Measurements from ENCODE around the gene IFT122.
A peak's percentile ranks its signal among the peaks of the same experiment; 100 is the strongest.

Gene IFT122

DNA sequence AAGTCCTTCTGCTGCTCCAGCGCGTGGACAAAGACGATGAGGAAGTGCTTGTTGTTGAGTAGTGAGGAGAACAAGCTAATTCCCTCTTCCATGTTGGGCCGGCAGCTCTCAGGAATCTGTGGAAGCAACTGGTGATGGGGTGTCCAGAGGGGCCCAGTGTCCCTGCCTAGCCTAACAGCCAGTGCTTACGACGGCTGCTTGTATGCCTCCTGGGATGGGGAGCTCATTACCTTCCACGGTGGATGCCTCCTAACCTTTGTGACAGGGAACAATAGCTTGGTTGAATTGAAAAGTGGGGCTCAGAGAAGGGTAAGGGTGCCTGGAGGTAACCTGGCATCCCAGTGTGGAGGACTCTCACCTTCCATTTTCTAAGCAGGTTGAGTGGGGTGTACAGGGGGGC lies 125.9 kb downstream of the IFT122 start:
- WGBS (ENCODE audit: extremely low coverage, insufficient coverage, insufficient read length) = no CpG with 5 or more reads among the region's 7 CpGs
- DNase-seq = no peak
- Histone ChIP-seq H3K18ac (ENCODE audit: low read length) (no peak overlapping the region), H4K12ac (ENCODE audit: low read depth, low read length) (no peak overlapping the region), H4K91ac (ENCODE audit: low read depth, low read length) (no peak overlapping the region), H2BK5ac (ENCODE audit: low read depth, low read length, poor library complexity) (no peak overlapping the region), H3K23ac (ENCODE audit: low read length) (no peak overlapping the region), H3K9me3 (ENCODE audit: insufficient read depth, low read depth, low read length) (no peaks in the 10 kb centered on the region), H2BK12ac (ENCODE audit: low read length) (no peak overlapping the region), H3K9ac (ENCODE audit: low read length) (no peak overlapping the region), H2AFZ (ENCODE audit: insufficient read depth, low read length, poor library complexity) (no peak overlapping the region), H3K4ac (ENCODE audit: low read depth, low read length) (no peak overlapping the region), H3K27me3 (ENCODE audit: insufficient read depth, low read length) (no peaks in the 10 kb centered on the region), H3K4me1 (ENCODE audit: control insufficient read depth in 1 of 2, insufficient read depth in 2 of 2, low read length in 2 of 2) (peaks cover 14 to 17% of the 10 kb centered on the region in 2 experiments), H3K4me3 (ENCODE audit: low read depth, low read length) (no peak overlapping the region), H3K4me2 (ENCODE audit: low read length) (no peak overlapping the region), H3K79me1 (ENCODE audit: low read length) (peaks cover 14% of the 10 kb centered on the region), H3K14ac (ENCODE audit: low read length) (no peak overlapping the region), H3K79me2 (ENCODE audit: control insufficient read depth, insufficient read depth, low read length, poor library complexity) (no peaks in the 10 kb centered on the region), H3K27ac (ENCODE audit: low read depth, low read length) (peak overlapping the region; percentile 40), H4K8ac (ENCODE audit: low read depth, low read length) (no peak overlapping the region), H2AK5ac (ENCODE audit: low read length) (no peak overlapping the region), H3K36me3 (ENCODE audit: control insufficient read depth in 1 of 2, insufficient read depth in 2 of 2, low read length in 2 of 2) (peaks cover 80 to 84% of the 10 kb centered on the region in 2 experiments), H2BK120ac (ENCODE audit: insufficient read depth, low read length, poor library complexity) (peak overlapping the region; percentile 24)

DNA sequence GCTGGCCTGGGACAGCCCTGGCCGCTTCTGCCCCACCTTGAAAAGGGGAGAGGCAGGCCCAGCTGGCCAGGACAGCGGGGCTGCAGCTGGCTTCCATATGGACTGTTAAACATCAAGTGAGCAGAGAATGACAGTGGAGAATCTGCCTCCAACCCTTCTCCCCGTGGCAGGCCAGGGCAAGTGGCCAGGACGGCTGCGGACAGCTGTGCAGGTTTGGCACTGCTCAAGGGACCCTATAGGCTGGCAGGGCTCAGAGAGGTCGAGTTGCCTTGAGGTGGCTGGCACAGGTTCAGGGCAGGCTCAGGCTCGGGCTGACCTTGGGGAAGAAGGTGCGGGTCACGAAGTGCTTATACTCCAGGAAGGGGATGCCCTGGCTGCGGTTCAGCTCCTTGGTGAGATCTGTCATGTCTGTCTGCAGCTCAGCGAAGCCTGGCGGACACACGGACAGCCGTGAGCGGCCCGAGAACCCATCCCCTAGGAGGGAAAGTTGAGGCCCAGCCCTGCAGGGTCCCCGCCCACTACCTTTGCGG lies 127.2 kb downstream of the IFT122 start:
- Histone ChIP-seq H4K8ac (ENCODE audit: low read depth, low read length) (peak overlapping the region; percentile 5), H3K23ac (ENCODE audit: low read length) (no peak overlapping the region), H2AFZ (ENCODE audit: insufficient read depth, low read length, poor library complexity) (no peak overlapping the region), H3K4ac (ENCODE audit: low read depth, low read length) (no peak overlapping the region), H3K27me3 (ENCODE audit: insufficient read depth, low read length) (no peaks in the 10 kb centered on the region), H3K79me2 (ENCODE audit: control insufficient read depth, insufficient read depth, low read length, poor library complexity) (no peaks in the 10 kb centered on the region), H4K12ac (ENCODE audit: low read depth, low read length) (no peak overlapping the region), H2BK5ac (ENCODE audit: low read depth, low read length, poor library complexity) (no peak overlapping the region), H3K27ac (ENCODE audit: low read depth, low read length) (no peak overlapping the region), H3K9ac (ENCODE audit: low read length) (no peak overlapping the region), H2AK5ac (ENCODE audit: low read length) (no peak overlapping the region), H3K79me1 (ENCODE audit: low read length) (peaks cover 12% of the 10 kb centered on the region), H3K4me2 (ENCODE audit: low read length) (no peak overlapping the region), H2BK120ac (ENCODE audit: insufficient read depth, low read length, poor library complexity) (no peak overlapping the region), H3K4me3 (ENCODE audit: low read depth, low read length) (no peak overlapping the region), H3K36me3 (ENCODE audit: control insufficient read depth in 1 of 2, insufficient read depth in 2 of 2, low read length in 2 of 2) (peaks cover 83 to 85% of the 10 kb centered on the region in 2 experiments), H2BK12ac (ENCODE audit: low read length) (no peak overlapping the region), H3K9me3 (ENCODE audit: insufficient read depth, low read depth, low read length) (no peaks in the 10 kb centered on the region), H3K4me1 (ENCODE audit: control insufficient read depth in 1 of 2, insufficient read depth in 2 of 2, low read length in 2 of 2) (peaks cover 12 to 14% of the 10 kb centered on the region in 2 experiments), H3K18ac (ENCODE audit: low read length) (peak overlapping the region; percentile 21), H3K14ac (ENCODE audit: low read length) (no peak overlapping the region), H4K91ac (ENCODE audit: low read depth, low read length) (peak overlapping the region; percentile 10)
- WGBS (ENCODE audit: extremely low coverage, insufficient coverage, insufficient read length) = no CpG with 5 or more reads among the region's 18 CpGs
- no peak for DNase-seq

DNA sequence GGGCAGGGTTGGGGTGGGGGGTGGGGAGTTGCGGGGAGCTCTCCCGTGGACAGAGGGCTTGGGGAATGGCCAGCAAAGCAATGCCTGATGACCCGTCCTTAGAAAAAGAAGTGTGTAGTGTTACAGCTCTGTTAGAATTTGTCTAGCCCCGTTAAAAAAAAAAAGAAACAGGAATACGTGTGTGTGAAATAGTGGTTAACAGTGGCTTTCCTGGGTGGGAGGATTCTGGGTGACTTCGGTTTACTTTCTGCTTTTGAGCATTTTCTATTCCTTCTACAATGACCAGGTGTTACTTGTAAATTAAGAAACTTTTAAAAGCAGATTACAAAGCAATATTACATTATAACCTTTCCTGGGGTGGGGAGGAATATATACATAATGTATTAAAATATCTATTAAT lies 127.9 kb downstream of the IFT122 start:
- no CpG with 5 or more reads among the region's 6 CpGs for WGBS (ENCODE audit: extremely low coverage, insufficient coverage, insufficient read length)
- no peak overlapping the region for H4K8ac ChIP-seq (ENCODE audit: low read depth, low read length)
- no peak for DNase-seq

DNA sequence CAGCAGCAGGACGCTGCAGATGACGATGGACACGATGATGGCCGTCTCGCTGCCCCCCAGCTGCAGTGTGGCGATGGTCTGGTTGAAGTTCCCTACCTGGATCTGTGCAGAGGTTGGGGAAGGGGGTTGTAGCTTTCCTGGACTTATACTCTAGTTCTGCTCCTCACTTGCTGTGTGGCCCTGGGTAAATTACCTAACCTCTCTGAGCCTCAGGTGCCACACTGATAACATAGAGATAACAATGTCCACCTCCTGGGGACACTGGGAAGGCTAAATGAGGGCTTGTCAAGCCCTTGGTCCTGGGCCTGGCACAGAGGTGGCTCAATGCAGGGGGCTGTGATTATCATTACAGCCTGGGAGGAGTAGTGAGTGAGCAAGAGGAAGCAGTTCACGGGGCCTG lies 129.8 kb downstream of the IFT122 start:
- Histone ChIP-seq H3K4me3 (ENCODE audit: low read depth, low read length) (no peak overlapping the region), H3K4me1 (ENCODE audit: control insufficient read depth in 1 of 2, insufficient read depth in 2 of 2, low read length in 2 of 2) (peaks cover 7 to 9% of the 10 kb centered on the region in 2 experiments), H3K23ac (ENCODE audit: low read length) (no peak overlapping the region), H3K18ac (ENCODE audit: low read length) (no peak overlapping the region), H3K9me3 (ENCODE audit: insufficient read depth, low read depth, low read length) (no peaks in the 10 kb centered on the region), H4K12ac (ENCODE audit: low read depth, low read length) (no peak overlapping the region), H4K91ac (ENCODE audit: low read depth, low read length) (peak overlapping the region; percentile 28), H2BK120ac (ENCODE audit: insufficient read depth, low read length, poor library complexity) (peak overlapping the region; percentile 3), H3K36me3 (ENCODE audit: control insufficient read depth in 1 of 2, insufficient read depth in 2 of 2, low read length in 2 of 2) (peaks cover 85 to 87% of the 10 kb centered on the region in 2 experiments), H2AFZ (ENCODE audit: insufficient read depth, low read length, poor library complexity) (no peak overlapping the region), H3K4ac (ENCODE audit: low read depth, low read length) (no peak overlapping the region), H4K8ac (ENCODE audit: low read depth, low read length) (no peak overlapping the region), H3K9ac (ENCODE audit: low read length) (no peak overlapping the region), H2BK5ac (ENCODE audit: low read depth, low read length, poor library complexity) (no peak overlapping the region), H3K27me3 (ENCODE audit: insufficient read depth, low read length) (no peaks in the 10 kb centered on the region), H3K4me2 (ENCODE audit: low read length) (no peak overlapping the region), H3K27ac (ENCODE audit: low read depth, low read length) (no peak overlapping the region), H3K79me1 (ENCODE audit: low read length) (peaks cover 10% of the 10 kb centered on the region), H2AK5ac (ENCODE audit: low read length) (no peak overlapping the region), H3K79me2 (ENCODE audit: control insufficient read depth, insufficient read depth, low read length, poor library complexity) (no peaks in the 10 kb centered on the region), H2BK12ac (ENCODE audit: low read length) (no peak overlapping the region), H3K14ac (ENCODE audit: low read length) (no peak overlapping the region)
- WGBS (ENCODE audit: extremely low coverage, insufficient coverage, insufficient read length) = no CpG with 5 or more reads among the region's 7 CpGs
- DNase-seq = no peak

More for the DNA sequence above, 127.9 kb downstream of the IFT122 start:
- no peak overlapping the region for H3K27ac ChIP-seq (ENCODE audit: low read depth, low read length)
- no peak overlapping the region for H2AFZ ChIP-seq (ENCODE audit: insufficient read depth, low read length, poor library complexity)
- no peak overlapping the region for H4K12ac ChIP-seq (ENCODE audit: low read depth, low read length)
- H3K23ac ChIP-seq (ENCODE audit: low read length) = no peak overlapping the region
- no peak overlapping the region for H2BK120ac ChIP-seq (ENCODE audit: insufficient read depth, low read length, poor library complexity)
- no peak overlapping the region for H4K91ac ChIP-seq (ENCODE audit: low read depth, low read length)
- peaks cover 14% of the 10 kb centered on the region for H3K79me1 ChIP-seq (ENCODE audit: low read length)
- peaks cover 83 to 86% of the 10 kb centered on the region in 2 experiments for H3K36me3 ChIP-seq (ENCODE audit: control insufficient read depth in 1 of 2, insufficient read depth in 2 of 2, low read length in 2 of 2)
- no peak overlapping the region for H3K18ac ChIP-seq (ENCODE audit: low read length)
- no peak overlapping the region for H2BK5ac ChIP-seq (ENCODE audit: low read depth, low read length, poor library complexity)
- no peaks in the 10 kb centered on the region for H3K27me3 ChIP-seq (ENCODE audit: insufficient read depth, low read length)
- H3K4ac ChIP-seq (ENCODE audit: low read depth, low read length) = no peak overlapping the region
- H3K4me3 ChIP-seq (ENCODE audit: low read depth, low read length) = no peak overlapping the region
- H3K14ac ChIP-seq (ENCODE audit: low read length) = no peak overlapping the region
- peaks cover 12 to 14% of the 10 kb centered on the region in 2 experiments for H3K4me1 ChIP-seq (ENCODE audit: control insufficient read depth in 1 of 2, insufficient read depth in 2 of 2, low read length in 2 of 2)
- H3K79me2 ChIP-seq (ENCODE audit: control insufficient read depth, insufficient read depth, low read length, poor library complexity) = no peaks in the 10 kb centered on the region
- no peak overlapping the region for H3K4me2 ChIP-seq (ENCODE audit: low read length)
- H2AK5ac ChIP-seq (ENCODE audit: low read length) = no peak overlapping the region
- H3K9me3 ChIP-seq (ENCODE audit: insufficient read depth, low read depth, low read length) = no peaks in the 10 kb centered on the region
- H3K9ac ChIP-seq (ENCODE audit: low read length) = no peak overlapping the region
- H2BK12ac ChIP-seq (ENCODE audit: low read length) = no peak overlapping the region

All from trophoblast cell (in vitro differentiated cells and primary cell).